SK-N-SH treated with all-trans-retinoic acid at 6 μM for 48 hours (cell line): ENCODE data around the gene SRMS.

Experiments used
- ARNTL ChIP-seq: fragments of 450-650 bp; formaldehyde crosslinking; IDR thresholded peaks from 2 replicates; pipeline ENCODE4 v1.5.0; 2020; ENCODE audit warnings: low read depth, mild to moderate bottlenecking, moderate library complexity, borderline replicate concordance
- BACH2 ChIP-seq: fragments of 250-450 bp; sonication (Bioruptor Pico); IDR thresholded peaks from 2 replicates; pipeline ENCODE4 v1.9.0; 2021; ENCODE audit warnings: mild to moderate bottlenecking, borderline replicate concordance
- ISL1 ChIP-seq: fragments of 250-450 bp; sonication (Bioruptor Pico); IDR thresholded peaks from 2 replicates; pipeline ENCODE4 v2.1.2; 2022; ENCODE audit warnings: mild to moderate bottlenecking, moderate library complexity
- SNAI2 ChIP-seq: fragments of 250-450 bp; sonication (Bioruptor Pico); IDR thresholded peaks from 2 replicates; pipeline ENCODE4 v1.5.0; 2020; ENCODE audit warnings: mild to moderate bottlenecking, moderate library complexity
- ZFP3 ChIP-seq: fragments of 250-450 bp; sonication (Bioruptor Pico); IDR thresholded peaks from 2 replicates; pipeline ENCODE4 v1.5.0; 2020; ENCODE audit warnings: mild to moderate bottlenecking, moderate library complexity
- TF ChIP-seq, protein P1 (sequence below): fragments of 250-450 bp; sonication (Bioruptor Pico); IDR thresholded peaks from 2 replicates; pipeline ENCODE4 v1.5.1; 2020; ENCODE audit warnings: low read depth, mild to moderate bottlenecking, moderate library complexity

DNA sequence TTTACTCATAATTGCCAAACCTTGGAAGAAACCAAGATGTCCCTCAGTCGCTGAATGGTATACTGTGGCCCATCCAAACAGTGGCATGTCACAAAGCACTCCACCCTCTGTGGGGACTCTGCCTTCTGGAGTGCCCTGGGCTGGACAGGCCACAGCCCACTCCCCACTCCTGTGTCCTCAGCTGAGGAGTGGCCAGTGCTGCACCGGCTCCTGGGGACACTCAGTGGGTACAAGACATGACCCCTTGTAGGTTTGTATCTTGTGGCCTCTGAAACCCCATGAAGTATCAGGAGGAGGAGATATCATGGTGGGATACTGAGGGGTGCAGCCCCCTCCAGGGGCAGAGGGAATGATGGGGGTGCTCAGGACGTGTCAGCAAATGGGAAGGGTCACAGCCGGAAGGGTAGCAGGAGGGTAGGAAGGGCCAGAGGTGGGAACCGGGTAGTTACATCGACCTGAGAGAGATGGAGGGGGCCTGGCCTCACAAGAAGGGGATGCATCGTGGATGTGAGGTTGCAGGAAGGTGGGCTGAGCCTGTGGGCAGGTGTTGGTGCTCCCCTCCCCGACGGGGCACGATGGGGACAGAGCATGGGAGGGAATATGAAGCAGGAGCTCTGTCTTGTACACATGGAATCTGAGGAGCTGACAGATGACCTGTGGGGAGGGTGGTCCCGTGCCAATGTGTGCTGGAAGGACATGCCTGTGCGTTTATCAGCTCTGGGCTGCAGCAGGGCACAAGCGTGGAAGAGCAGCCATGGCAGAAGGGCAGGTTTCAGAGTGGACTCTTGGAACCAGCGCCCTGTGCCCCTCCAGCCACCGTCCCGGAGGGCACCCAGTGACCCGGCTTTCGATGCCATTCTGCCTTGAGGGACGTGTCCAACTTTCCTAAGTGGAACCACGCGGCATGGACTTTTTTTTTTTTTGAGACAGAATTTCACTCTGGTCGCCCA, 38.3 kb upstream of the SRMS start:
- TF ChIP-seq ISL1 (CRISPR knock-in tag) (no peak), ZFP3 (CRISPR knock-in tag) (no peak), ARNTL (CRISPR knock-in tag) (no peak), BACH2 (CRISPR knock-in tag) (no peak), SNAI2 (CRISPR knock-in tag) (no peak)
- TF ChIP-seq, protein P1, sequence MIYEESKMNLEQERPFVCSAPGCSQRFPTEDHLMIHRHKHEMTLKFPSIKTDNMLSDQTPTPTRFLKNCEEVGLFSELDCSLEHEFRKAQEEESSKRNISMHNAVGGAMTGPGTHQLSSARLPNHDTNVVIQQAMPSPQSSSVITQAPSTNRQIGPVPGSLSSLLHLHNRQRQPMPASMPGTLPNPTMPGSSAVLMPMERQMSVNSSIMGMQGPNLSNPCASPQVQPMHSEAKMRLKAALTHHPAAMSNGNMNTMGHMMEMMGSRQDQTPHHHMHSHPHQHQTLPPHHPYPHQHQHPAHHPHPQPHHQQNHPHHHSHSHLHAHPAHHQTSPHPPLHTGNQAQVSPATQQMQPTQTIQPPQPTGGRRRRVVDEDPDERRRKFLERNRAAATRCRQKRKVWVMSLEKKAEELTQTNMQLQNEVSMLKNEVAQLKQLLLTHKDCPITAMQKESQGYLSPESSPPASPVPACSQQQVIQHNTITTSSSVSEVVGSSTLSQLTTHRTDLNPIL (CRISPR knock-in tag) = no peak
